Cerebellar nuclear complex (tissue), 1 donor: ENCODE measurements around the gene GTPBP8.

ENCODE experiments used
- DNase-seq, 2 experiments: peaks; one replicate each; lab custom pipeline; 2025; lab: John Stamatoyannopoulos, UW

GTPBP8 gene

GRCh38 chr3:112990672-112991602 is at the start of gene GTPBP8:
Gene GTPBP8, plus strand, starts transcription at chr3:112990984. Its CDS starts 16 bp downstream, at chr3:112991000.
- DNase-seq, result peak; percentile 34 to 76

- DNase-seq, result no peak
These were observed 42.4 kb upstream of the GTPBP8 start for GRCh38 chr3:112948346-112948838.

GRCh38 chr3:112956351-112956750 is 34.4 kb upstream of the GTPBP8 start:
- no peak for DNase-seq

- no peak for DNase-seq
These were observed 31.8 kb upstream of the GTPBP8 start for GRCh38 chr3:112958811-112959560.

- no peak for DNase-seq
These were observed 27.1 kb upstream of the GTPBP8 start for GRCh38 chr3:112963683-112964082.

- DNase-seq, result no peak
These were observed 25.1 kb upstream of the GTPBP8 start for GRCh38 chr3:112965656-112966055.

- no peak for DNase-seq
These were observed 24.2 kb upstream of the GTPBP8 start for GRCh38 chr3:112966633-112967032.

GRCh38 chr3:112967425-112967824 is 23.4 kb upstream of the GTPBP8 start:
- DNase-seq, result no peak

- no peak for DNase-seq
These were observed 23.0 kb upstream of the GTPBP8 start for GRCh38 chr3:112967828-112968227.

GRCh38 chr3:112972158-112972557 is 18.6 kb upstream of the GTPBP8 start:
- DNase-seq, result no peak

- DNase-seq, result no peak
These were observed 17.2 kb upstream of the GTPBP8 start for GRCh38 chr3:112973325-112974177.

- DNase-seq, result no peak
These were observed 16.6 kb upstream of the GTPBP8 start for GRCh38 chr3:112974178-112974517.

GRCh38 chr3:112974894-112975293 is 15.9 kb upstream of the GTPBP8 start, which contains the start of gene CD200R1:
Gene CD200R1, minus strand, starts transcription at chr3:112975103. Its CDS starts 246 bp downstream, at chr3:112974857.
- no peak for DNase-seq

- no peak for DNase-seq
These were observed 14.8 kb upstream of the GTPBP8 start for GRCh38 chr3:112976001-112976400.

GRCh38 chr3:112976953-112977352 is 13.8 kb upstream of the GTPBP8 start:
- DNase-seq, result no peak

- no peak for DNase-seq
These were observed 11.4 kb upstream of the GTPBP8 start for GRCh38 chr3:112979244-112979832.

GRCh38 chr3:112980080-112980479 is 10.7 kb upstream of the GTPBP8 start:
- DNase-seq, result no peak

- no peak for DNase-seq
These were observed 8.1 kb upstream of the GTPBP8 start for GRCh38 chr3:112982710-112983109.

GRCh38 chr3:112984485-112984884 is 6.3 kb upstream of the GTPBP8 start:
- DNase-seq, result no peak

- DNase-seq, result no peak
These were observed 3.0 kb upstream of the GTPBP8 start for GRCh38 chr3:112987710-112988334.

GRCh38 chr3:112995800-112996199 is 5.0 kb downstream of the GTPBP8 start:
- DNase-seq, result no peak
